Measurements from ENCODE around the gene PCDHB2.
"Not testable (repeated sequence)": the region's sequence is repeated elsewhere in the genome, so short reads cannot be mapped to it uniquely, and the experiment has no call there.

PCDHB2 gene

DNA sequence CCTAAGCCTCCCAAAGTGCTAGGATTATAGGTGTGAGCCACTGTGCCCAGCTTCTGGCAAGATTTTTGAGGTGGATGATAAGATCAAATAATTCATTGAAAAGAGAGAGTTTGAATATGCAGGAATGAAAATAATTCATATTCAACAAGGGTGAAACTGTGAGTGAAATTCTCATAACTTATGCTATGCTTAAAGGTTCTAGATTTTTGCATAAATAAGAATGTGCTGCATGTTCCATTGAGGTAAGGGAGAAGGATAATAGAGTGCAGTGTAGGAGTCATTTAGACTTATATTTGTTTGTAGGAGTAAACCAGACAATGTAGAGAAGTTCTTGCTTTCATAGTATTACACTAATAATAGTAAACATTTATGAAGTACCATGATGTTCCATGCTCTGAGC, 12.2 kb upstream of the PCDHB2 start:
- H3K36me3 ChIP-seq (ENCODE audit: insufficient read depth), result no peaks in the 10 kb centered on the region
- no peak overlapping the region for H3K9ac ChIP-seq
- TF ChIP-seq, protein P1, sequence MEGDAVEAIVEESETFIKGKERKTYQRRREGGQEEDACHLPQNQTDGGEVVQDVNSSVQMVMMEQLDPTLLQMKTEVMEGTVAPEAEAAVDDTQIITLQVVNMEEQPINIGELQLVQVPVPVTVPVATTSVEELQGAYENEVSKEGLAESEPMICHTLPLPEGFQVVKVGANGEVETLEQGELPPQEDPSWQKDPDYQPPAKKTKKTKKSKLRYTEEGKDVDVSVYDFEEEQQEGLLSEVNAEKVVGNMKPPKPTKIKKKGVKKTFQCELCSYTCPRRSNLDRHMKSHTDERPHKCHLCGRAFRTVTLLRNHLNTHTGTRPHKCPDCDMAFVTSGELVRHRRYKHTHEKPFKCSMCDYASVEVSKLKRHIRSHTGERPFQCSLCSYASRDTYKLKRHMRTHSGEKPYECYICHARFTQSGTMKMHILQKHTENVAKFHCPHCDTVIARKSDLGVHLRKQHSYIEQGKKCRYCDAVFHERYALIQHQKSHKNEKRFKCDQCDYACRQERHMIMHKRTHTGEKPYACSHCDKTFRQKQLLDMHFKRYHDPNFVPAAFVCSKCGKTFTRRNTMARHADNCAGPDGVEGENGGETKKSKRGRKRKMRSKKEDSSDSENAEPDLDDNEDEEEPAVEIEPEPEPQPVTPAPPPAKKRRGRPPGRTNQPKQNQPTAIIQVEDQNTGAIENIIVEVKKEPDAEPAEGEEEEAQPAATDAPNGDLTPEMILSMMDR (conservative IDR thresholded peaks at IDR 0.05; ENCODE audit: low read depth, low read length), result no peak
- H2AFZ ChIP-seq (ENCODE audit: low read depth), result no peak overlapping the region
- H3K4me2 ChIP-seq, result no peak overlapping the region
- H4K20me1 ChIP-seq (ENCODE audit: insufficient read depth), result no peaks in the 10 kb centered on the region
- H3K4me1 ChIP-seq (ENCODE audit: low read depth, poor library complexity, severe bottlenecking), result no peaks in the 10 kb centered on the region
- no peak overlapping the region for H3K27ac ChIP-seq
- H3K4me3 ChIP-seq (IDR thresholded peaks at IDR 0.05; ENCODE audit: insufficient read depth, low read depth, low read length), result no peak overlapping the region
- no peaks in the 10 kb centered on the region for H3K79me2 ChIP-seq (ENCODE audit: insufficient read depth, low read depth)
- no peaks in the 10 kb centered on the region for H3K27me3 ChIP-seq (ENCODE audit: insufficient read depth, low read depth)

DNA sequence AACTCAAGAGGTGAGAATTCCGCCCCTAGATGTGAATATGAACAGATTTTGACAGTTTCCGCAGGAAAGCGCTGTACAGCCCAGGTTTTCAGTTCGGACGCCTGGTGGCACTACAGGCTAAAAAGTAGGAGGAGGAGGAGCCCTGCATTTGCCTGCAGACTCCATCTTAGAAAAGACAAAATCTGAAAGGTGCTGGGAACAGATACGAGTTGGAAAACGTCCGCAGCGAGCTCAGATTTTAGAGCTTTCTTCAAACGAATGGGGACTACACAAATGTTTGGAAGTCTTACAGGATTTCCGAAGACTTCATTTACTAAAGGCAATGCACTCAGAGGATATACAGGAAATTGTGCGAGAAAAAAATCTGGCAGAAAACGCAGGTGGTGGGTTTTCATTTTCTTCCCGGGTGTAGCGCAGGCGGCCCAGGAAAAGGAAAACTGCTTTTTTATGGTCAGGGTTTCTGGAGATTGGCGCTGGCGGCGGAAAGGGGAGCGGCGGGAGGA, 9.9 kb upstream of the PCDHB2 start:
- no peaks in the 10 kb centered on the region for H3K27me3 ChIP-seq (ENCODE audit: insufficient read depth, low read depth)
- no peak overlapping the region for H3K4me2 ChIP-seq
- no peak overlapping the region for H3K27ac ChIP-seq
- no peaks in the 10 kb centered on the region for H3K36me3 ChIP-seq (ENCODE audit: insufficient read depth)
- no peaks in the 10 kb centered on the region for H4K20me1 ChIP-seq (ENCODE audit: insufficient read depth)
- H3K9ac ChIP-seq, result no peak overlapping the region
- H3K4me3 ChIP-seq (IDR thresholded peaks at IDR 0.05; ENCODE audit: insufficient read depth, low read depth, low read length), result no peak overlapping the region
- TF ChIP-seq, protein P1 (conservative IDR thresholded peaks at IDR 0.05; ENCODE audit: low read depth, low read length), result no peak
- H2AFZ ChIP-seq (ENCODE audit: low read depth), result no peak overlapping the region
- H3K4me1 ChIP-seq (ENCODE audit: low read depth, poor library complexity, severe bottlenecking), result no peaks in the 10 kb centered on the region
- H3K79me2 ChIP-seq (ENCODE audit: insufficient read depth, low read depth), result no peaks in the 10 kb centered on the region

DNA sequence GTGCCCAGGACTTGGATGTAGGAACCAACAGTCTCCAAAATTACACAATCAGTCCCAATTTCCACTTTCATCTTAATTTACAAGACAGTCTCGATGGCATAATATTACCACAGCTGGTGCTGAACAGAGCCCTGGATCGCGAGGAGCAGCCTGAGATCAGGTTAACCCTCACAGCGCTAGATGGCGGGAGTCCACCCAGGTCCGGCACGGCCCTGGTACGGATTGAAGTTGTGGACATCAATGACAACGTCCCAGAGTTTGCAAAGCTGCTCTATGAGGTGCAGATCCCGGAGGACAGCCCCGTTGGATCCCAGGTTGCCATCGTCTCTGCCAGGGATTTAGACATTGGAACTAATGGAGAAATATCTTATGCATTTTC, 837 bp downstream of the PCDHB2 start:
- no peak overlapping the region for H3K4me2 ChIP-seq
- H3K9ac ChIP-seq, result no peak overlapping the region
- TF ChIP-seq, protein P1 (conservative IDR thresholded peaks at IDR 0.05; ENCODE audit: low read depth, low read length), result no peak
- H3K79me2 ChIP-seq (ENCODE audit: insufficient read depth, low read depth), result no peaks in the 10 kb centered on the region
- H3K4me1 ChIP-seq (ENCODE audit: low read depth, poor library complexity, severe bottlenecking), result no peaks in the 10 kb centered on the region
- H4K20me1 ChIP-seq (ENCODE audit: insufficient read depth), result no peaks in the 10 kb centered on the region
- H3K27me3 ChIP-seq (ENCODE audit: insufficient read depth, low read depth), result no peaks in the 10 kb centered on the region
- H3K4me3 ChIP-seq (IDR thresholded peaks at IDR 0.05; ENCODE audit: insufficient read depth, low read depth, low read length), result no peak overlapping the region
- H3K27ac ChIP-seq, result no peak overlapping the region
- H3K36me3 ChIP-seq (ENCODE audit: insufficient read depth), result no peaks in the 10 kb centered on the region
- H2AFZ ChIP-seq (ENCODE audit: low read depth), result no peak overlapping the region

DNA sequence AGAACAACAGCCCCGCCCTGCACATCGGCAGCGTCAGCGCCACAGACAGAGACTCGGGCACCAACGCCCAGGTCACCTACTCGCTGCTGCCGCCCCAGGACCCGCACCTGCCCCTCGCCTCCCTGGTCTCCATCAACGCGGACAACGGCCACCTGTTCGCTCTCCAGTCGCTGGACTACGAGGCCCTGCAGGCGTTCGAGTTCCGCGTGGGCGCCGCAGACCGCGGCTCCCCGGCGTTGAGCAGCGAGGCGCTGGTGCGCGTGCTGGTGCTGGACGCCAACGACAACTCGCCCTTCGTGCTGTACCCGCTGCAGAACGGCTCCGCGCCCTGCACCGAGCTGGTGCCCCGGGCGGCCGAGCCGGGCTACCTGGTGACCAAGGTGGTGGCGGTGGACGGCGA, 1.8 kb downstream of the PCDHB2 start:
- not testable (repeated sequence) for H2AFZ ChIP-seq (ENCODE audit: low read depth); H3K27me3 ChIP-seq (ENCODE audit: insufficient read depth, low read depth); H3K79me2 ChIP-seq (ENCODE audit: insufficient read depth, low read depth); H3K36me3 ChIP-seq (ENCODE audit: insufficient read depth); H3K4me3 ChIP-seq (IDR thresholded peaks at IDR 0.05; ENCODE audit: insufficient read depth, low read depth, low read length); H3K4me1 ChIP-seq (ENCODE audit: low read depth, poor library complexity, severe bottlenecking); H4K20me1 ChIP-seq (ENCODE audit: insufficient read depth); H3K4me2 ChIP-seq; H3K9ac ChIP-seq; H3K27ac ChIP-seq

DNA sequence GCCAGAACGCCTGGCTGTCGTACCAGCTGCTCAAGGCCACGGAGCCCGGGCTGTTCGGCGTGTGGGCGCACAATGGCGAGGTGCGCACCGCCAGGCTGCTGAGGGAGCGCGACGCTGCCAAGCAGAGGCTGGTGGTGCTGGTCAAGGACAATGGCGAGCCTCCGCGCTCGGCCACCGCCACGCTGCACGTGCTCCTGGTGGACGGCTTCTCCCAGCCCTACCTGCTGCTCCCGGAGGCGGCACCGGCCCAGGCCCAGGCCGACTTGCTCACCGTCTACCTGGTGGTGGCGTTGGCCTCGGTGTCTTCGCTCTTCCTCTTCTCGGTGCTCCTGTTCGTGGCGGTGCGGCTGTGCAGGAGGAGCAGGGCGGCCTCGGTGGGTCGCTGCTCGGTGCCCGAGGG, 2.2 kb downstream of the PCDHB2 start:
- not testable (repeated sequence) for H3K4me3 ChIP-seq (IDR thresholded peaks at IDR 0.05; ENCODE audit: insufficient read depth, low read depth, low read length); H2AFZ ChIP-seq (ENCODE audit: low read depth); H3K36me3 ChIP-seq (ENCODE audit: insufficient read depth); H3K27me3 ChIP-seq (ENCODE audit: insufficient read depth, low read depth); H3K4me2 ChIP-seq; H4K20me1 ChIP-seq (ENCODE audit: insufficient read depth); H3K79me2 ChIP-seq (ENCODE audit: insufficient read depth, low read depth); H3K9ac ChIP-seq; H3K4me1 ChIP-seq (ENCODE audit: low read depth, poor library complexity, severe bottlenecking); H3K27ac ChIP-seq
